ENCODE data around the gene ANKLE2. TPM values are rescaled to one million over a fixed set of nuclear protein-coding genes. Genes with fewer than 3 reads are reported as not detected.

The ANKLE2 gene
- total and polyA plus RNA-seq, 2 of the 13 experiments (the other 11 are each of a cell fraction or from before 2014, with no cell fraction given): 35.3 to 37.1 TPM

GRCh38 chr12:132735496-132735895 lies 26.1 kb downstream of the ANKLE2 start:
- H3K9me3 ChIP-seq (ENCODE audit: low read length): no peaks in the 10 kb centered on the region
- H2AFZ ChIP-seq (ENCODE audit: low read length): no peak overlapping the region
- 98% methylated on average over 13 of the region's 20 CpGs for WGBS (ENCODE audit: low lambda C conversion rate)
- H3K36me3 ChIP-seq (replicated peaks in 1 of 2; ENCODE audit: control insufficient read depth in 1 of 2, insufficient read depth in 2 of 2, low read length in 2 of 2): peaks cover 31 to 74% of the 10 kb centered on the region in 2 experiments; a peak in 4 of 5 replicates
- DNase-seq (ENCODE audit: low spot score) (no peak), ATAC-seq (no peak), FAIRE-seq (no peak)
- POLR2A ChIA-PET: no interaction called here
- H3K4me1 ChIP-seq (ENCODE audit: insufficient read depth, low read length): no peaks in the 10 kb centered on the region
- H3K4me2 ChIP-seq (ENCODE audit: low read depth, low read length): no peak overlapping the region
- intact Hi-C loops (cut with micrococcal nuclease; ENCODE audit: unreplicated experiment) (no loop called here), in situ Hi-C loops (cut with HindIII; ENCODE audit: extremely low pct_ligation_motif_present, low pct_unique_long_range_greater_than_20kb) (no loop called here)
- no peak overlapping the region for H3K4me3 ChIP-seq (replicated peaks in 1 of 3; ENCODE audit: insufficient read depth in 1 of 3, low read depth in 2 of 3, low read length in 3 of 3)
- CTCF ChIA-PET (ENCODE audit: low intra/inter-chr PET ratio, low total read pairs): no interaction called here
- TF ChIP-seq RBFOX2 (IDR thresholded peaks at IDR 0.05; ENCODE audit: low read depth, low read length) (0 out of 2 replicates have a peak, but pooled peaks have one; percentile 22), AGO2 (optimal IDR thresholded peaks at IDR 0.05; ENCODE audit: low read depth, low read length) (peak; percentile 82), SMC3 (IDR thresholded peaks at IDR 0.05; ENCODE audit: low read length) (no peak)
- no TSS peak for BruUV-seq (replicated peaks)
- H3K27ac ChIP-seq (ENCODE audit: extremely low read length, insufficient read depth, low read length): no peak overlapping the region
- H4K20me1 ChIP-seq (ENCODE audit: insufficient read depth, low read length): no peaks in the 10 kb centered on the region
- no peak overlapping the region for H3K9ac ChIP-seq (ENCODE audit: insufficient read depth, low read depth, low read length)
- H3K27me3 ChIP-seq (ENCODE audit: control insufficient read depth in 1 of 2, insufficient read depth in 2 of 2, low read length in 2 of 2): no peaks in the 10 kb centered on the region
- H3K79me2 ChIP-seq (ENCODE audit: insufficient read depth, low read length): no peaks in the 10 kb centered on the region

GRCh38 chr12:132734206-132734605 lies 27.4 kb downstream of the ANKLE2 start:
- ATAC-seq (no peak), DNase-seq (ENCODE audit: low spot score) (no peak), FAIRE-seq (no peak)
- Histone ChIP-seq H3K27ac (ENCODE audit: extremely low read length, insufficient read depth, low read length) (no peak overlapping the region), H2AFZ (ENCODE audit: low read length) (no peak overlapping the region), H3K36me3 (replicated peaks in 1 of 2; ENCODE audit: control insufficient read depth in 1 of 2, insufficient read depth in 2 of 2, low read length in 2 of 2) (peaks cover 28 to 66% of the 10 kb centered on the region in 2 experiments; a peak in 4 of 5 replicates), H3K79me2 (ENCODE audit: insufficient read depth, low read length) (no peaks in the 10 kb centered on the region), H3K9ac (ENCODE audit: insufficient read depth, low read depth, low read length) (no peak overlapping the region), H3K9me3 (ENCODE audit: low read length) (no peaks in the 10 kb centered on the region), H4K20me1 (ENCODE audit: insufficient read depth, low read length) (no peaks in the 10 kb centered on the region), H3K4me2 (ENCODE audit: low read depth, low read length) (no peak overlapping the region), H3K4me3 (replicated peaks in 1 of 3; ENCODE audit: insufficient read depth in 1 of 3, low read depth in 2 of 3, low read length in 3 of 3) (no peak overlapping the region), H3K4me1 (ENCODE audit: insufficient read depth, low read length) (no peaks in the 10 kb centered on the region), H3K27me3 (ENCODE audit: control insufficient read depth in 1 of 2, insufficient read depth in 2 of 2, low read length in 2 of 2) (no peaks in the 10 kb centered on the region)
- ChIA-PET POLR2A (no interaction called here), CTCF (ENCODE audit: low intra/inter-chr PET ratio, low total read pairs) (no interaction called here)
- 91% methylated on average over 10 of the region's 10 CpGs for WGBS (ENCODE audit: low lambda C conversion rate)
- in situ Hi-C loops (cut with HindIII; ENCODE audit: extremely low pct_ligation_motif_present, low pct_unique_long_range_greater_than_20kb): no loop called here
- BruUV-seq (replicated peaks): no TSS peak
- intact Hi-C loops (cut with micrococcal nuclease; ENCODE audit: unreplicated experiment): no loop called here
- TF ChIP-seq SRSF4 (IDR thresholded peaks at IDR 0.05; ENCODE audit: low read depth, low read length, poor library complexity, severe bottlenecking) (no peak), NR2F2 (IDR thresholded peaks at IDR 0.05; ENCODE audit: borderline replicate concordance, low read depth) (no peak), MATR3 (CRISPR knock-in tag; IDR thresholded peaks at IDR 0.05) (no peak), ZBTB10 (CRISPR knock-in tag; IDR thresholded peaks at IDR 0.05; ENCODE audit: borderline replicate concordance) (no peak), SIX1 (CRISPR knock-in tag; IDR thresholded peaks at IDR 0.05; ENCODE audit: borderline replicate concordance) (no peak), RBFOX2 (IDR thresholded peaks at IDR 0.05; ENCODE audit: low read depth, low read length) (no peak)
- TF ChIP-seq, protein P1, sequence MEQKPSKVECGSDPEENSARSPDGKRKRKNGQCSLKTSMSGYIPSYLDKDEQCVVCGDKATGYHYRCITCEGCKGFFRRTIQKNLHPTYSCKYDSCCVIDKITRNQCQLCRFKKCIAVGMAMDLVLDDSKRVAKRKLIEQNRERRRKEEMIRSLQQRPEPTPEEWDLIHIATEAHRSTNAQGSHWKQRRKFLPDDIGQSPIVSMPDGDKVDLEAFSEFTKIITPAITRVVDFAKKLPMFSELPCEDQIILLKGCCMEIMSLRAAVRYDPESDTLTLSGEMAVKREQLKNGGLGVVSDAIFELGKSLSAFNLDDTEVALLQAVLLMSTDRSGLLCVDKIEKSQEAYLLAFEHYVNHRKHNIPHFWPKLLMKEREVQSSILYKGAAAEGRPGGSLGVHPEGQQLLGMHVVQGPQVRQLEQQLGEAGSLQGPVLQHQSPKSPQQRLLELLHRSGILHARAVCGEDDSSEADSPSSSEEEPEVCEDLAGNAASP (CRISPR knock-in tag; IDR thresholded peaks at IDR 0.05; ENCODE audit: borderline replicate concordance): no peak
